Measurements from ENCODE around the gene TTLL3. TPM values are rescaled to one million over a fixed set of nuclear protein-coding genes. Genes with fewer than 3 reads are reported as not detected.
A peak's percentile ranks its signal among the peaks of the same experiment; 100 is the strongest.

Gene TTLL3
- total RNA-seq, 1 experiment from 2014 or later: 79.3 TPM

- Histone ChIP-seq H3K4me1 (ENCODE audit: low read length) (peaks cover 30% of the 10 kb centered on the region), H3K36me3 (ENCODE audit: insufficient read depth, low read length) (peaks cover 27% of the 10 kb centered on the region), H3K9me2 (replicated peaks; ENCODE audit: insufficient read depth, low read length) (no peaks in the 10 kb centered on the region), H2AFZ (ENCODE audit: low read length) (peak within 1 kb of the TSS; percentile 73; the same call in 1 of the 2 replicates), H3K4me3 (ENCODE audit: low read length) (peak within 1 kb of the TSS; percentile 91), H3K9me3 (ENCODE audit: low read length) (no peaks in the 10 kb centered on the region), H3K27ac (ENCODE audit: low read length) (peak within 1 kb of the TSS; percentile 93), H3K9ac (ENCODE audit: low read length) (peak within 1 kb of the TSS; percentile 100), H3K79me2 (ENCODE audit: low read length) (peaks cover 65% of the 10 kb centered on the region), H3K27me3 (ENCODE audit: low read length) (no peaks in the 10 kb centered on the region), H4K20me1 (ENCODE audit: insufficient read depth, low read depth, low read length) (peaks cover 21% of the 10 kb centered on the region; the same call in 1 of the 2 replicates), H3K4me2 (ENCODE audit: low read depth, low read length, poor library complexity, severe bottlenecking) (peak within 1 kb of the TSS; percentile 100)
- DNase-seq: peak; percentile 97
Observed at GRCh38 chr3:9792405-9793160, 17.5 kb upstream of the TTLL3 start, which contains the start of the genes ARPC4 and TADA3. TSS of gene ARPC4 (plus strand) at chr3:9793082. CDS start at chr3:9793122, 40 bp downstream. TSS of gene TADA3 (minus strand) at chr3:9792473. CDS start at chr3:9791466, 1,007 bp downstream.

- H2AFZ ChIP-seq (ENCODE audit: low read length): peak overlapping the region; percentile 73; the same call in 1 of the 2 replicates
- peaks cover 70% of the 10 kb centered on the region for H3K79me2 ChIP-seq (ENCODE audit: low read length)
- peaks cover 30% of the 10 kb centered on the region for H3K4me1 ChIP-seq (ENCODE audit: low read length)
- H3K27me3 ChIP-seq (ENCODE audit: low read length): no peaks in the 10 kb centered on the region
- H3K4me2 ChIP-seq (ENCODE audit: low read depth, low read length, poor library complexity, severe bottlenecking): peak overlapping the region; percentile 100
- peak; percentile 68 for DNase-seq
- H3K27ac ChIP-seq (ENCODE audit: low read length): peak overlapping the region; percentile 93
- H3K9ac ChIP-seq (ENCODE audit: low read length): peak overlapping the region; percentile 100
- no peaks in the 10 kb centered on the region for H3K9me3 ChIP-seq (ENCODE audit: low read length)
- H4K20me1 ChIP-seq (ENCODE audit: insufficient read depth, low read depth, low read length): peaks cover 21% of the 10 kb centered on the region; the same call in 1 of the 2 replicates
- no peaks in the 10 kb centered on the region for H3K9me2 ChIP-seq (replicated peaks; ENCODE audit: insufficient read depth, low read length)
- H3K36me3 ChIP-seq (ENCODE audit: insufficient read depth, low read length): peaks cover 34% of the 10 kb centered on the region
- peak overlapping the region; percentile 91 for H3K4me3 ChIP-seq (ENCODE audit: low read length)
Observed at GRCh38 chr3:9793161-9793781, 16.8 kb upstream of the TTLL3 start.

- peaks cover 30% of the 10 kb centered on the region for H3K4me1 ChIP-seq (ENCODE audit: low read length)
- H3K4me3 ChIP-seq (ENCODE audit: low read length): peak overlapping the region; percentile 91; the same call in 1 of the 2 replicates
- no peak overlapping the region for H3K9ac ChIP-seq (ENCODE audit: low read length)
- H3K27ac ChIP-seq (ENCODE audit: low read length): no peak overlapping the region
- H3K9me2 ChIP-seq (replicated peaks; ENCODE audit: insufficient read depth, low read length): no peaks in the 10 kb centered on the region
- peaks cover 26% of the 10 kb centered on the region for H4K20me1 ChIP-seq (ENCODE audit: insufficient read depth, low read depth, low read length)
- no peak overlapping the region for H2AFZ ChIP-seq (ENCODE audit: low read length)
- H3K4me2 ChIP-seq (ENCODE audit: low read depth, low read length, poor library complexity, severe bottlenecking): peak overlapping the region; percentile 100
- H3K27me3 ChIP-seq (ENCODE audit: low read length): no peaks in the 10 kb centered on the region
- no peak for DNase-seq
- no peaks in the 10 kb centered on the region for H3K9me3 ChIP-seq (ENCODE audit: low read length)
- H3K36me3 ChIP-seq (ENCODE audit: insufficient read depth, low read length): peaks cover 38% of the 10 kb centered on the region
- H3K79me2 ChIP-seq (ENCODE audit: low read length): peaks cover 71% of the 10 kb centered on the region
Observed at GRCh38 chr3:9794400-9794799, 15.7 kb upstream of the TTLL3 start.

- Histone ChIP-seq H3K27ac (ENCODE audit: low read length) (no peak overlapping the region), H3K9ac (ENCODE audit: low read length) (no peak overlapping the region), H3K4me3 (ENCODE audit: low read length) (no peak overlapping the region), H3K9me2 (replicated peaks; ENCODE audit: insufficient read depth, low read length) (no peaks in the 10 kb centered on the region), H3K27me3 (ENCODE audit: low read length) (no peaks in the 10 kb centered on the region), H3K9me3 (ENCODE audit: low read length) (no peaks in the 10 kb centered on the region), H3K4me2 (ENCODE audit: low read depth, low read length, poor library complexity, severe bottlenecking) (no peak overlapping the region), H3K4me1 (ENCODE audit: low read length) (peaks cover 30% of the 10 kb centered on the region), H4K20me1 (ENCODE audit: insufficient read depth, low read depth, low read length) (peaks cover 26% of the 10 kb centered on the region), H3K79me2 (ENCODE audit: low read length) (peaks cover 77% of the 10 kb centered on the region), H2AFZ (ENCODE audit: low read length) (no peak overlapping the region), H3K36me3 (ENCODE audit: insufficient read depth, low read length) (peaks cover 39% of the 10 kb centered on the region)
- no peak for DNase-seq
Observed at GRCh38 chr3:9795207-9795606, 14.9 kb upstream of the TTLL3 start.

- DNase-seq: no peak
- Histone ChIP-seq H3K79me2 (ENCODE audit: low read length) (peaks cover 57% of the 10 kb centered on the region), H3K9ac (ENCODE audit: low read length) (no peak overlapping the region), H3K27ac (ENCODE audit: low read length) (no peak overlapping the region), H3K27me3 (ENCODE audit: low read length) (no peaks in the 10 kb centered on the region), H3K4me2 (ENCODE audit: low read depth, low read length, poor library complexity, severe bottlenecking) (no peak overlapping the region), H3K36me3 (ENCODE audit: insufficient read depth, low read length) (peaks cover 51% of the 10 kb centered on the region), H3K4me1 (ENCODE audit: low read length) (peaks cover 18% of the 10 kb centered on the region), H3K9me2 (replicated peaks; ENCODE audit: insufficient read depth, low read length) (no peaks in the 10 kb centered on the region), H4K20me1 (ENCODE audit: insufficient read depth, low read depth, low read length) (peaks cover 30% of the 10 kb centered on the region), H3K9me3 (ENCODE audit: low read length) (no peaks in the 10 kb centered on the region), H2AFZ (ENCODE audit: low read length) (no peak overlapping the region), H3K4me3 (ENCODE audit: low read length) (no peak overlapping the region)
Observed at GRCh38 chr3:9797196-9797945, 12.7 kb upstream of the TTLL3 start.

- no peaks in the 10 kb centered on the region; the same call in 1 of the 2 replicates for H3K4me1 ChIP-seq (ENCODE audit: low read length)
- peaks cover 13% of the 10 kb centered on the region for H4K20me1 ChIP-seq (ENCODE audit: insufficient read depth, low read depth, low read length)
Observed at GRCh38 chr3:9800529-9800928, 9.5 kb upstream of the TTLL3 start.

GRCh38 chr3:9803494-9803893 lies 6.6 kb upstream of the TTLL3 start:
- Histone ChIP-seq H3K36me3 (ENCODE audit: insufficient read depth, low read length) (peaks cover 54% of the 10 kb centered on the region), H3K4me2 (ENCODE audit: low read depth, low read length, poor library complexity, severe bottlenecking) (no peak overlapping the region), H3K79me2 (ENCODE audit: low read length) (0 out of 2 replicates have a peak, but pooled peaks cover 6% of the 10 kb centered on the region), H4K20me1 (ENCODE audit: insufficient read depth, low read depth, low read length) (peaks cover 9% of the 10 kb centered on the region; the same call in 1 of the 2 replicates), H3K9ac (ENCODE audit: low read length) (no peak overlapping the region), H2AFZ (ENCODE audit: low read length) (no peak overlapping the region), H3K9me2 (replicated peaks; ENCODE audit: insufficient read depth, low read length) (no peaks in the 10 kb centered on the region), H3K27ac (ENCODE audit: low read length) (no peak overlapping the region), H3K4me1 (ENCODE audit: low read length) (peaks cover 3% of the 10 kb centered on the region; the same call in 1 of the 2 replicates), H3K27me3 (ENCODE audit: low read length) (no peaks in the 10 kb centered on the region), H3K9me3 (ENCODE audit: low read length) (no peaks in the 10 kb centered on the region), H3K4me3 (ENCODE audit: low read length) (no peak overlapping the region)
- DNase-seq: no peak

More at GRCh38 chr3:9800529-9800928, 9.5 kb upstream of the TTLL3 start:
- H3K4me2 ChIP-seq (ENCODE audit: low read depth, low read length, poor library complexity, severe bottlenecking): no peak overlapping the region
- peaks cover 30% of the 10 kb centered on the region for H3K79me2 ChIP-seq (ENCODE audit: low read length)
- no peaks in the 10 kb centered on the region for H3K27me3 ChIP-seq (ENCODE audit: low read length)
- DNase-seq: no peak
- no peaks in the 10 kb centered on the region for H3K9me2 ChIP-seq (replicated peaks; ENCODE audit: insufficient read depth, low read length)
- no peak overlapping the region for H3K4me3 ChIP-seq (ENCODE audit: low read length)
- H3K27ac ChIP-seq (ENCODE audit: low read length): no peak overlapping the region
- no peaks in the 10 kb centered on the region for H3K9me3 ChIP-seq (ENCODE audit: low read length)
- H3K36me3 ChIP-seq (ENCODE audit: insufficient read depth, low read length): peaks cover 69% of the 10 kb centered on the region
- no peak overlapping the region for H2AFZ ChIP-seq (ENCODE audit: low read length)
- H3K9ac ChIP-seq (ENCODE audit: low read length): no peak overlapping the region

All from Karpas-422 (cell line).